Uterus (tissue), 2 donors: ENCODE measurements around the gene PURA.

Experiments
- CTCF ChIP-seq, 4 experiments: fragments of 200-600 bp in 2 of 4; fragments of 450-650 bp in 2 of 4; sonication (generic) in 2 of 4; IDR thresholded peaks; one replicate each; pipeline ENCODE4 v1.5.1; 2016 to 2019; ENCODE audit warnings: antibody characterized with exemption in 4 of 4, mild to moderate bottlenecking in 2 of 4, moderate library complexity in 1 of 4
- POLR2A ChIP-seq, 2 donors: fragments of 450-650 bp; IDR thresholded peaks; one replicate each; pipeline ENCODE4 v1.6.1; 2016; ENCODE audit warnings: antibody characterized with exemption in 2 of 2, mild to moderate bottlenecking in 1 of 2, moderate library complexity in 1 of 2

GRCh38 chr5:140133514-140134167 lies 19.7 kb downstream of the PURA start:
- TF ChIP-seq CTCF (IDR thresholded peaks at IDR 0.05) (no peak), POLR2A (IDR thresholded peaks at IDR 0.05) (no peak)
